ENCODE results near the gene TLR3. TPM values are rescaled to one million over a fixed set of nuclear protein-coding genes. Genes with fewer than 3 reads are reported as not detected.
"Not testable (repeated sequence)": the region's sequence is repeated elsewhere in the genome, so short reads cannot be mapped to it uniquely, and the experiment has no call there.

TLR3 gene
- total RNA-seq, 1 experiment from 2014 or later, result 7.0 TPM

- peak; percentile 28 for DNase-seq (ENCODE audit: low read depth)
Observed at GRCh38 chr4:186047501-186047900, 21.5 kb upstream of the TLR3 start.

GRCh38 chr4:186050135-186050534, 18.8 kb upstream of the TLR3 start:
- not testable (repeated sequence) for DNase-seq (ENCODE audit: low read depth)

- DNase-seq (ENCODE audit: low read depth), result no peak
Observed at GRCh38 chr4:186051096-186051495, 17.9 kb upstream of the TLR3 start.

GRCh38 chr4:186058253-186058979, 10.5 kb upstream of the TLR3 start:
- no peak for DNase-seq (ENCODE audit: low read depth)

GRCh38 chr4:186058980-186059316, 10.0 kb upstream of the TLR3 start:
- DNase-seq (ENCODE audit: low read depth), result no peak

GRCh38 chr4:186061921-186062320, 7.0 kb upstream of the TLR3 start:
- no peak for DNase-seq (ENCODE audit: low read depth)

GRCh38 chr4:186067757-186068385, 1.1 kb upstream of the TLR3 start:
- peak; percentile 74 for DNase-seq (ENCODE audit: low read depth)

- no peak for DNase-seq (ENCODE audit: low read depth)
Observed at GRCh38 chr4:186069729-186070128, 773 bp downstream of the TLR3 start.

GRCh38 chr4:186072516-186072915, 3.6 kb downstream of the TLR3 start:
- DNase-seq (ENCODE audit: low read depth), result no peak

- no peak for DNase-seq (ENCODE audit: low read depth)
Observed at GRCh38 chr4:186074189-186074588, 5.2 kb downstream of the TLR3 start.

GRCh38 chr4:186078981-186079638, 10.2 kb downstream of the TLR3 start:
- DNase-seq (ENCODE audit: low read depth), result no peak

GRCh38 chr4:186079694-186080093, 10.7 kb downstream of the TLR3 start:
- DNase-seq (ENCODE audit: low read depth), result no peak

- no peak for DNase-seq (ENCODE audit: low read depth)
Observed at GRCh38 chr4:186081202-186081807, 12.3 kb downstream of the TLR3 start.

GRCh38 chr4:186082221-186082620, 13.3 kb downstream of the TLR3 start:
- no peak for DNase-seq (ENCODE audit: low read depth)

GRCh38 chr4:186088523-186088922, 19.6 kb downstream of the TLR3 start:
- DNase-seq (ENCODE audit: low read depth), result no peak

- no peak for DNase-seq (ENCODE audit: low read depth)
Observed at GRCh38 chr4:186092296-186092695, 23.3 kb downstream of the TLR3 start.

- no peak for DNase-seq (ENCODE audit: low read depth)
Observed at GRCh38 chr4:186095406-186095805, 26.4 kb downstream of the TLR3 start.

GRCh38 chr4:186096681-186097165, 27.8 kb downstream of the TLR3 start:
- no peak for DNase-seq (ENCODE audit: low read depth)

GRCh38 chr4:186097386-186097785, 28.4 kb downstream of the TLR3 start:
- no peak for DNase-seq (ENCODE audit: low read depth)

- no peak for DNase-seq (ENCODE audit: low read depth)
Observed at GRCh38 chr4:186102931-186103330, 34.0 kb downstream of the TLR3 start.

- no peak for DNase-seq (ENCODE audit: low read depth)
Observed at GRCh38 chr4:186104114-186104889, 35.3 kb downstream of the TLR3 start, which contains the start of gene FAM149A. Gene FAM149A, plus strand, starts transcription at chr4:186104704.

Data from RPMI7951 (cell line).